IMR-90 (cell line): Measurements from ENCODE around the gene TMPRSS6.

Experiments used
- CTCF ChIP-seq: conservative IDR thresholded peaks from 2 replicates; pipeline ENCODE4 v1.5.1; 2012; ENCODE audit warnings: mild to moderate bottlenecking, low read depth, low read length, improper control_type of control experiment
- FOS ChIP-seq: fragments of 150-350 bp; IDR thresholded peaks from 2 replicates; pipeline ENCODE4 v1.6.1; 2016; ENCODE audit warnings: low read depth, low read length
- POLR2A ChIP-seq: IDR thresholded peaks from 2 replicates; pipeline ENCODE4 v1.6.1; 2012; ENCODE audit warnings: mild to moderate bottlenecking, low read depth, low read length
- RAD21 ChIP-seq: IDR thresholded peaks from 2 replicates; pipeline ENCODE4 v1.6.1; 2012; ENCODE audit warnings: low read length, improper control_type of control experiment
- RFX5 ChIP-seq: IDR thresholded peaks from 2 replicates; pipeline ENCODE4 v1.8.0; 2012; ENCODE audit warnings: low read depth, mild to moderate bottlenecking, low read length, moderate library complexity
- SMC3 ChIP-seq: fragments of 150-350 bp; IDR thresholded peaks from 2 replicates; pipeline ENCODE4 v1.6.1; 2016; ENCODE audit warnings: low read depth, mild to moderate bottlenecking, antibody characterized with exemption, low read length, moderate library complexity

- TF ChIP-seq POLR2A (no peak), CTCF (no peak), SMC3 (no peak), RAD21 (no peak), RFX5 (no peak), FOS (no peak)
Observed at GRCh38 chr22:37046589-37046988, 62.9 kb downstream of the TMPRSS6 start.
